ENCODE data around the gene DENND1A.

The DENND1A gene

DNA sequence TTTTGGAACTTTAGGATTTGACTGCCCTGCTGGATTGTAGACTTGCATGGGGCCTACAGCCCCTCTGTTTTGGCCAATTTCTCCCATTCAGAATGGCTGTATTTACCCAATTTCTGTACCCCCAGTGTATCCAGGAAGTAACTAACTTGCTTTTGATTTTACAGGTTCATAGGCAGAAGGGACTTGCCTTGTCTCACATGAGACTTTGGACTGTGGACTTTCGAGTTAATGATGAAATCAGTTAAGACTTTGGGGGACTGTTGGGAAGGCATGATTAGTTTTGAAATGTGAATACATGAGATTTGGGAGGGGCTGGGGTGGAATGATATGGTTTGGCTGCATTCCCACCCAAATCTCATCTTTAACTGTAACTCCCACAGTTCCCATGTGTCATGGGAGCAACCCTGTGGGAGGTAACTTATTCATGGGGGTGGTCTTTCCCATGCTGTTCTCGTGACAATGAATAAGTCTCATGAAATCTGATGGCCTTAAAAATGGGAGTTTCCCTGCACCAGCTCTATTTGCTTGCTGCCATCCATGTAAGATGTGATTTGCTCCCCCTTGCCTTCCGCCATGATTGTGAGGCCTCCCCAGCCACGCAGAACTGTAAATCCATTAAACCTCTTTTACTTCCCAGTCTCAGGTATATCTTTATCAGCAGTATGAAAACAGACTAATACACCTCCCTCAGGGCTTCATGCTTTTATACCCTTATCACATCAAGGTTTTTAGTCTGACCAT lies 206.6 kb downstream of the DENND1A start:
- peak; percentile 5 for DNase-seq

DNA sequence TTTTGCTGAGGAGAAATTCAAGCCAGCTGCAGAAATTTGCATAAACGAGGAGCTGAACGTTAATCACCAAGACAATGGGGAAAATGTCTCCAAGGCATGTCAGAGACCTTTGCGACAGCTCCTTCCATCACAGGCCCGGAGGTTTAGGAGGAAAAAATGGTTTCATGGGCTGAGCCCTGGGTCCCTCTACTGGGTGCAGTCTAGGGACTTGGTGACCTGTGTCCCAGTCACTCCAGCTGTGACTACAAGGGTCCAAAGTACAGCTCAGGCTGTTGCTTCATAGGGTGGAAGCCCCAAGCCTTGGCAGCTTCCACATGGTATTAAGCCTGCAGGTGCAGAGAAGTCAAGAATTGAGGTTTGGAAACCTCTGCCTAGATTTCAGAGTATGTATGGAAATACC lies 207.5 kb downstream of the DENND1A start:
- no peak for DNase-seq

DNA sequence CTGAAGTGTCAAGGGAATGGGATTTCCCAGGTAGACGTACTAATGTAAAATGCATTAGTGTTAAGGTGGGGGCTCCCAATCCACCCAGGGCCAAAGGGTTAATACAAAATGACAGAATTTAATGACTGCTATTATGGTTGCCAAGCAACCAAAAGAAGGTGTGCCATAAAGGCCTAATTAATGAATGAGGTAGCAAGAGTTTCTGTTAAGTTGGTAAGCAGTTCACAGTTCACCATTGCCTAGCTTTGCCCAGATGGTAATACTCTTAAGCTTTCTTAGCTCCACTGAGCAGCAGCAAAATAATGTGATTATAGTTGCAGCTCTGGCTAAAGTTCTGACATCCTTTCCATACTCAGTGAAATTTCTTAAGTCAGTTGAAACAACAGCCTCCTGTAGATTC lies 211.7 kb downstream of the DENND1A start:
- DNase-seq = no peak

DNA sequence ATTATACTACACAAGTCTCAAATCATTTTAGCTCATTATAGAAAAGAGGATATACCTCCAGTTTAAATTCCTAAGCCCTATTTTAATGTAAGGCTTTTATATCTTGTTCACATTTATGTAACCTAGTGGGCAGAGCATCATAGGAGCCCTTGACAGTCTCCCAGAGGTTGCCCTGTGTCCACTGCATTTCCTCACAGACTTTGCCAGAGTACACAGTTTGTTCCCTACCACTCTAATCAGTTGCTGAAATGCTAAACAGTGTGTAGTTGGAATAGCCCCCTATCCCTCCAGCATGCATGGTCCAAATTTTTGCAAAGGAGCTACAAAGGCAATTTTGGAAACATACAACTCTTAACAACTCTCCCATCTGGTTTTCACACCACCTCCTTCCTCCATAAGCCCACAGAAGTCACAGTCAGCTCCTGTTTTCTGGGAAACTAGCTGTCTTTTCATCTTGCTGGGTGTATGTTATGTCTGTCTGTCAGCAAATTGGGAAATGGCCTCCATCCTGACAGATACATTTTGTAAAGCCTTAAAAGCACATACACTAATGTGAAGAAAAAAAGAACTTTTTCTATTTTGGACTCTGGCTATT lies 212.2 kb downstream of the DENND1A start:
- DNase-seq = no peak

DNA sequence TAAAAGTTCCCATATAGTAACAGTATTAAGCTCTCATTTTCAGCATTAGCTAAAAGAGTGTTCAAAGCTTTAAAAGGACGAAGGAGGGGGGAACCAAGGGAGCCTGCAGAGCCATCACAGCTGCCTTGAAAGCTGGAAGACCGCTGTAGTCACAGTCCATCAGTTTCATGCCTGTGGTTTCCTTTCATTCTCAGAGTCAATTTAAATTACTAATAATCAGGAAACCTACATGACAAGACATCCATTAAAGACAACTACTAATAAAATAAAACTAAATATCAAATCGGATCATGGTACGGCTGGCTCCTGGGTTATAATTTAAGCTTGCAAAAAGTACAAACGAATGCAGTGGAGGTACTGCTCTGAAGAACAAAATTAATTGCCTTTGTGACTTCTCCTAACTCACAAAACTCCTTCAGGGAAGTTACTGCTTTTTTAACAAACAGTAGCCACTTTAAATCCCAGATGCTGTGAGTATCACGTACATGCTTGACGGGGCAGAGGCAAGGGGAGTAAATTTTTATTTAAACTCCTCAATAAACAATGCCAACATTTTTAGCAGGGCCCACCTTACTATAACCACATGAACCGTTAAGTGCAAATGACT lies 213.5 kb downstream of the DENND1A start:
- DNase-seq = no peak

DNA sequence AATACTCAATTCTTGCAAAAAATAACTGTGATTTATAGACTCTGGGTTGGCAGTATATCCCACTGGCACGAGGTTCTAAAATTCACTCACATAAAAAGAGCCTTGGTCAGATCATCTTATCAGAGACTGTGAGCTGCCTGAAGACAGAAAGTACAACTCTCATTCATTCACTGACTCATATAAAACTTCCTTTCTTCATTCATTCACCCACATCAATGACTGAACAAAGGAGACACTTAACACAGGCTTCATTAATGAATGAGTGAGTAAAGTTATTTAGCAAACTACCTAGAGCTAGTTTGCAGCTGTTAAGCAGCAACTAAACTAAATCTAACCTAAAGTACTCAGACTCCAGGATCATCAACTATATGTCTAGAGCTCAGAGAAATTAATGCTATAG lies 214.7 kb downstream of the DENND1A start:
- no peak for DNase-seq

DNA sequence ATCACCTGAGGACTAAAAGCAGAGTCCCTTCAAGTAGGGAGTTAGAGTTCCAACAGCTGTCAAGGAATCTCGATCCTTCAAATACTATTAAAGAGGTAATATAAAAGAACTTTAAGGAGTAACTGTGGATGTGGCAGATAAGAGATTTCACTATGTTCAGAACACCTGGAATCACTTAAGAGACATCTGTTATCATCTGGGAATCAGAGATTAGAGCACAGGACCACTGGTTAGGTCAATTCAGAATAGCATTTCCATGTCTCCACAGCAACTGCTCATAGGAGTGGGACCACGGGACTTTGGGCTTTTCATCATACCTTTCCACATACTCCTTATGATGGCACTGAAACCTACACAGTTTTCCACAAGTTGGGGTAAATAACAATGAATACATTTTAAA lies 216.6 kb downstream of the DENND1A start:
- no peak for DNase-seq

DNA sequence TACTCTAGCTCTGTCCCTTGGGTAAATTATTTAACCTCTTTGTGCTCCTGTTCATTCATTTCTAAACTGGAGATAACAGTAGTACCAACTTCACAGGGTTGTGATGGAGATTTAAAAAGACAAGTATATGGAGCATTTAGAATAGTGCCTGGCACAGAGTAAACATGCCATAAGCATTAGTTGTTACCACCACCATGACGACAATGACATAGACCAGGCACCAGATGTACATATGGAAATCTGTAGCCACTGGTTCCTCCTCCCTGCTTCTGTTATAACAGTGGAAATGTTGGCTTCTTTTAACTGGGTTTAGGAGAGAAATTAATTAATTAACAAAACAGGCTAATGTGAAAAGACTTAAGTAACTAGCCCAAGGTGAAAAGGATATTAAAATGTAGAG lies 217.5 kb downstream of the DENND1A start:
- peak; percentile 28 for DNase-seq

DNA sequence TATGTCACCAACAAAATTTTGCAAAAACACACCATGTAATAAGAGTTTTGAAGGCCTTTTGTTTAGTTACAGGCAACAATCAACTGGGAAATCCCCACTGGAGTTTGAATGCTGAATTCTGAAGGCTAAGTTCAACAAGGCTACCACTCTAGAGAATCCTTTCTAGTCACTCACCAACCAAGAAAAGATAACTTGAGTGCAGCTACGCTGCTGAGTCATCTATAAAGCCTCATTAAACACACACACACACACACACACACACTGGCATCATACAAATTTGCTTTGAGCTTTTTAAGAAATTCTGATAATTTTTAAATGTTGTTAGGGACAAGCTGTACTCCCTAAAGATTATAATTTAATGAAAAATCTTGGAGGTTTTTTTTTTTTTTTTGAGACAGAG lies 219.6 kb downstream of the DENND1A start:
- peak; percentile 83 for DNase-seq

DNA sequence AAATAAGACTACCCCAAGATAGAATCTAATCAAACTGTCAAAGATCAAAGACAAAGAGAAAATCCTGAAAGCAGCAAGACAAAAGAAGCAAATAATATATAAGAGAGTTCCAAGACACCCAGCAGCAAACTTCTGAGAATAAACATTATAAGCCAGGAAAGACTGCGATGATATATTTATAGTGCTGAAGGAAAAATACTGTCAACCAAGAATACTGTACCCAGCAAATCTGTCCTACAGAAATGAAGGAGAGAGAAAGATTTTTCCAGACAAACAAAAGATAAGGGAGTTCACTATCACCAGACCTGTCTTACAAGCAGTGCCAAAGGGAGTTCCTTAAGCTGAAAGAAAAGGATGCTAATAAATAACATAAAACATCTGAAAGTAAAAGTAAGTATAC lies 227.4 kb downstream of the DENND1A start:
- DNase-seq = no peak

DNA sequence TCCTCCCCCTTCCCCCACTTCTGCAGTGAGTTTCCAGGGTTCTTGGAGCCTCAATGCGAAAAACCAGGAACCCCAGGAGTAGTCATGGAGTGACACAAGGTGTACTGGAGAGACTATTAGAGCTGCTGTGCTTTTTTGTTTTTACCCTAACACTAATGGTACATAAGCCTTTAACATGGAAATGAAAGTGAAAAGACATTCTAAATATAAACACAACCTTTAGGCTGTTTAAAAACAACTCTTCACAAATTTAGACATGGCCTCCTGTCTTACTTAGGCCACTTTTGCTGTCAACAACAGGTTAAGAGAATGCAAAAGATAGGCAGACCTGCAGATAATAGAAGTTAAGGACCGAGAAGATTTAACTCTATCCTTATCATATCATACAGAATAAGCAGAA lies 232.2 kb downstream of the DENND1A start:
- DNase-seq = no peak

DNA sequence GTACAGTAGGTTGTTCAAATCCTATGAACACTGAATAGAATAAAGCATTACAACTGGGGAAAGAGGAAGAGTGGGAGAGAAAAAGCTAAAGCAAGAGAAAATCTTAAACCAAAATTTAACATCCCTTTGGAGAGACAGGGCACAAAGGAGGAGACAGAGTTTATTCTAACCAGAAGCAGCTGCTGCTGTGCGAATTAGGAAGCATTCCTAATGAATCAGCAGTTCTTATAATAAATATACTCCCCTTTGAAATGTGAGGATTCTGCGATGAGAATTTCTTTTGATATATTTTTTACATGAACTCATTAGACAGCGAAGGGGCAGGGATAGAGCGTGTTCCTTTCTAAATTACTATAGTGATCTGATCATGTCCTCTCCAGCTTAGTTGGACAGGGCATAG lies 233.4 kb downstream of the DENND1A start:
- peak; percentile 48 for DNase-seq

DNA sequence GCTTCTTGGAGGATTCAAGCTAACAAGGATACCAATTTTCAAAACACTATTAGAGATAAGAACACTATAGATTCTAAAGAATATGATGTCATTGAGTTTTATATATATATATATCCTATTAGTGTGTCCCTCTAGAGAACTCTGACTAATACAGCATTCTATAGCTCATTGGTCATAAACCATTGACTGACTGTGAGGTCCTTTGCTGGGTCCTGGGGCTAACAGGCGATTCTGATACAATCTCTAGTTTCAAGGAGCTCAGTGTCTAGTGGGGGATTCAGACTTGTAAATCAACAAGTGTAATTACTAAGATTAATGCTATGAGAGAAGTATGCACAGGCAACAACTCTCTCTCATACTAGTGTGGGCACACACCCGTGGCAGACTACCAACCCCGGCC lies 234.5 kb downstream of the DENND1A start:
- DNase-seq = peak; percentile 65

DNA sequence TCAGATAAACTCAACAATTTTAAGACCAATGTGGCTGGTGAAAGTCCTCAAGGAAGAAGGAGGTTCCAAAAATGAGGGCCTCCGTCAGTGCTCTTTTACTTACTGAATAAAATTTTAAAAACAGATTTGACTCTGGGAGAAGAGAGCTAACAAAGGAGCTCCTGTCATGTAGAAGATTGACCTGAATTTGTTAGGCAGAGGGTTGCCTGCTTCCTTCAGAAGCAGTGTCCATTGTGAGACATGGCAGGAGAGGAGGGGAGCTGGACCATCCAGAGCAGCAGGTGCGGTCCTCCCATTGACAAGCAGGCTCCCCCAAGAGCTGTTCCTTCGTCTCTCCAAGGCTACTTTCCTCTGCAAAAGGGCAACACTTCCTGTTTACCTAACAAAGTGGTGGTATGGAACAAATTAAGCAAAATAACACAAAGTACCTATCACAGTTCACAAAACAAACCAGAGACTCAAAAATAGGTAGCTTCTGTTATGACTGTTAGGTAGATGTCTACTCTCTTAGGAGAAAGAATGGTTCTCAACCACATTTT lies 238.1 kb downstream of the DENND1A start:
- DNase-seq = no peak

DNA sequence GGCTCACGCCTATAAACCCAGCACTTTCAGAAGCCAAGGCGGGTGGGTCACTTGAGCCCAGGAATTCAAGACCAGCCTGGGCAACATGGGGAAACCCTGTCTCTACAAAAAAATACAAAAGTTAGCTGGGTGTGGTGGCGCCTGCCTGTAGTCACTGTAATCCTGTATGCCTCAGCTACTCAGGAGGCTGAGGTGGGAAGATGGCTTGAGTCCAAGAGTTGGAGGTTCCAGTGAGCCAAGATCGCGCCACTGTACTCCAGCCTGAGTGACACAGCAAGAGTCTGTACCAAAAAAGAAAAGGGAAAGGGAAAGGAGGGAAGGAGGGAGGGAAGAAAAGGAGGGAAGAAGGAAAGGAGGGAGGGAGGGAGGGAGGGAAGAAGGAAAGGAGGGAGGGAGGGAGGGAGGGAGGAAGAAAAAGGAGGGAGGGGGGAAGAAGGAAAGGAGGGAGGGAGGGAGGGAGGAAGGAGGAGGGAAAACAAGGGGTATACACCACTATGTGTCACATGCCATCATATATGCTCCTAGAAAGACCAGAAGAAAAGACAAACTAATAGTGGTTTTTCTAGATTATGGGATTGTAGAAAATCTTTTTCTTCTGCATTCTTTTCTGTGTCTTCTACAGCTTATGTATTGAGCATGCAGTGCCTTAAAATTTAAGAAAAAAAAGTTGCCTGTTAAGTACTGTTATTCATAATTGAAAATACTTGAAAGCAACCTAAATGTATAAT lies 240.1 kb downstream of the DENND1A start:
- DNase-seq = no peak

DNA sequence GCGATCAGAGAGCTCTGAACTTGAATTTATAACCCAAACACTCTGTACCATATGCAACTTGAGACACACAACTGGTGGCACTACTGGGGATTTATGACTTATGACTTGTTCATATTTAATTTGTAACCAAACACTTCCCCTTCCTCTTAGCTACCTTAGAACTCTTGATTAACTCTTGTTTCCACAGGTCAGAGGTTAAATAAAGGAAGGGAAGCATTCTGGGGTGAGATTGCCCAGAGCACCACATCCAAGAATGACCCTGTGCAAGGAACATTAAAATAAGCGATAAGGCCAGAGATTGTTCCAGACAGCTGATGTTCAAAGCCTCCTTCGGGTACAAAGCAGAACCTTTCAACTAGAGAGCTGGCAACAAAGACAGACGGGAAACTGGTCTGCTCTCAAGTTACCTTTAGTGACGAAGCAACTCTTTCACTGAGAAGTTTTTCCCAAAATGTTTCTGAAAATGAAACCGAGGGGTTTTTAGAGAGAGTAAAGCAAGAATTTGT lies 242.6 kb downstream of the DENND1A start:
- no peak for DNase-seq

DNA sequence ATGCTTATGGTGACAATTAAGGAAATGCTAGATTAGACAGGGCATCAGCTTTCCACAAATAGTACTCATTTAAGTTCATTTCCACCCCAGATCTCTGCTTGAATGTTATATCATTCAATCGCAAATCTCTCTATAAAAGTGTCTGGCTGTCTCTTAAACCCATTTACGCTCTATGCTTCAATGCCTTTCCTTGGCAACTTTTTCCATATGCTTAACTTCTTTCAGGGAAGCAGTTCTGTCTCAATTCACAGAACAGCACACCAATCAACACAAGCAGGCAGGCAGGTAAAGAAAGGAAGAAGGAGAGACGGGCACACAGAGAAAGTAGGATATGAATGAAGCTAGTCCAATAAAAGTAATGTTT lies 243.1 kb downstream of the DENND1A start:
- DNase-seq = no peak

DNA sequence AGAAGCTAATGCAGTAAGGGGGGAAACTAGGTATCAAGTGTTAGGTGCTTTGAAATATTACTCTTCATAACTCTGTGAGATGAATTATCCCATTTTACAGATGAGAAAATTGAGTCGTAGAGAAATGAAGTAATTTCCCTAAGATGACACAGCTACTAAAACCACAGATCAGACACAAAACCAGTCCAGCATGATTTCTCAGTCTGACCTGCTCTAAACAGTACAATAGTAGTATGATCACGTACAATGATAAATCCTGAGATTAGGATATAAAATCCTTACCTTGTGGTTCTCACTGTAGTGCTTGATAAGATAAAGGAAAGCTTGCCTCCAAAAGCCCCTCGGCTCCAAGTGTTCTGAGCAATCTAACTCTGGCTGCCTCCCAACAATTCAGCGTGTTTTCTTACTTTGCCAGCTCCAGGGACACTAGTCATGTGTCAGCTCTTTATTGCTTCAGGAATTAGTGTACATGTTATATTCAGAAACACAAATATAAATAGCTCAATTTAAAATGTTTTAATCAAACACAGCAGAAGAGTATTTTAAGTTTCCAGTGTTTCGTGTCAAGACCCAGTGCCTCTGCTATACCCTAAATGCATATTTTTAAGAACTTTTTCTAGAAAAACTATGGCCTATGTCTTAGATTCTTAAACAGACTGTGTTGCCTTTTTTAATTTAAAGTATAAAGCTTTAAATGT lies 243.6 kb downstream of the DENND1A start:
- DNase-seq = peak; percentile 70

DNA sequence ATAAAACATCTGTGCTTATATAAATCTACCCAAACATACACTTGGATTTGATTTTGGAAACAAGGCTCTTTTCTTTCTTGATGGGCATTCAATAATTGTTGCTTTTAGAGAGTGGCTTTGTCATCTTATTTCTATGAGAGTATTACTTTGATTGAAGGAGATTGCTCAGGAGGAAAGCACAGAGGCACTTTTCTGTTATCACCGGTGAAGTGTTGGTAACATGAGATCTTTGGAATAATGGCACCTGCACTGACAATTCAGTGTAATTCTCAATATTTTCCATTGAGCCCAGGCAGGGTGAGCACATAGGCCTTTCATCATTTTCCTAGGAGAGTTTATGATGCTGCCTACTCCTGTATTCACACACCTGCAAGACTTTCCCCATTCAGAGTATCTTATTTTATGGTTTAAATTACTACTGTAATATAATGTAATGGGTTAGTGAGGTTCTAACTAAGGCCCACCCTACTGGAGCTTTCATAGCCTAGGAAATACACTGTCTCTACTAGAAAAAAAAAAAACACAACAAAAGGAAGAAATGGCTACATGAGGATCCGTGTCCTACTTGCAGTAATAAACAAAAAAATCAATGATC lies 244.3 kb downstream of the DENND1A start:
- no peak for DNase-seq

DNA sequence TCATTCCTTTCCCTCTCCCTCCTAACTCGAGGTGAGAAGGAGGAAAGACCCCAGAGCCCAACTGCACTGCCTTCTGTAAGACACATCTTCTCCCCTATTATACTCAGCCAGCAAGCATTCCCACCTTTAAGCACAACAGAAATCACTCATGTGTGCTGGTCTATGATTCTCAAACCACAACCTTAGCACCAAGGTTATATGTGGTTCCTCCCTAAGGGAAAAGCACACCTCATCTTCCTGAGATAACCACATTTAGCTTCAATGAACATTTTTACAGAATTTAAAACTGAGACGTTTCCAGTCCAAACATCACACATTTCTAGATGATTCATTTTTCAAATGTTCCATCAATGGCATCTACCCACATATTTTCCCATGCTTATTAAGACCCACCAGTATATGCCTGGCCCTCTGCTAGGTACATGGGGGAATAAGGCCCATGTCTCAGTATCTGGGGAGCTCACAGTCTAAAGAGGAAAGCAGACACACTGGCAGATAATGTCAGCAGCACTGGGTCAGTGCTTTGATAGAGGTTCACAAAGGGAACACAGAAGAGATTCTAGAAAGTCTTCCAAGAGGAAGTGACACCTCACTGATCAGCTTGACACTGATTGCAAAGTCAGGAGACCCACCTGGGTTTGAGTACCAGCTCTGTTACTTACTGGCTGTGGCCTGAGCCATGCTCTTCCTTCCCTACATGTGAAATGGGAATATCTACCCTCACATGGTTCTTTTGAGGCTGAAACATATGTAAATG lies 245.4 kb downstream of the DENND1A start:
- DNase-seq = peak; percentile 16

DNA sequence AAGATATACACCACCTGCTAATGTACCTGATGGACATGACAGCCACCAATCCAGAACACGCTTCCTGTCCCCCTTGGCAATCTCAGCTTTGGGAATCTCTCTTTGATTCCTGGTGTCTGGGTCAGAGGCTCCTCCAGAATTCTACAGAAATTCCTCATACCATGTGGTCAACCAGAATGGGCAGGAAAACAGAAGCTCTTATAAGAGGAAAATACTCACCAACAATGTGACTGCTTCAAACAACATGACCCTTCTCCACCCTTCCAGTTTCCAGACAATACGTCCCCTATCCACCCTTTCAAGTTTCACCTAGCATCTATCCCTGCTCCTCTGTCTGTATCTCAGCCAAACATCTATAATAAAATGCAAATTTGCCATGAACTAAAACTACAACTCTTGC lies 247.2 kb downstream of the DENND1A start:
- DNase-seq = no peak

All from fibroblast of skin of scalp (primary cell).